Measurements from ENCODE around the gene NYAP2. TPM values are rescaled to one million over a fixed set of nuclear protein-coding genes. Genes with fewer than 3 reads are reported as not detected.

Gene NYAP2
- total and polyA plus RNA-seq, 10 of the 15 experiments (the other 5 are each of a cell fraction or from before 2014, with no cell fraction given), result 0.03 TPM; not detected in 9

DNA sequence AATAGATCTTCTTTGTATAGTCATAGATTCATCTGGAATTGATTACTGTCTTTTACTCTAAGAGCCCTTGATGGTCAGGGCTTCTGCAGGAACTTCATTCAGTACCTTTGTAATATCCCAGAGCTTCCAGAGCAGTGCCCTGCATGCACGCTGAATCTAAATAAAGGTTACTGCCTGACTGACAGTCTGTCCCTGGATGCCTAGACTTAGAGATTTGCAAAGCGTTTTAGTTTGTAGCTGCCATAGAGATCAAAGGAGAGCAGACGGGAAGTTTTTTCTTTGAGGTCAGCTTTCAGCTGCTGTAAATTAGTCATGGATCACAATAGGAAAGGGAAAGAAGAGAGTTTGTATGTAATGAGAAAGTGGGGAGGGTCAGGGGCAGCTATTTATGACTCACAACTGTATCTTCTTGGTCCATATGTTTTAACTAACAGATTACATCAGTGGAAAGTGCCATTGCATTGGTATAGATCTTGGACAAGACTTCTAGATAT, 45.2 kb upstream of the NYAP2 start:
- no peak for ATAC-seq
- RAD21 ChIA-PET (ENCODE audit: unreplicated experiment), result no interaction called here
- WGBS (ENCODE audit: insufficient coverage, insufficient replicate concordance, low lambda C conversion rate, missing lambda C conversion rate), result 30% methylated on average over 3 of the region's 3 CpGs
- in situ Hi-C loops (cut with MboI) (no loop called here), intact Hi-C loops (cut with micrococcal nuclease; ENCODE audit: unreplicated experiment) (no loop called here)
- H3K27ac ChIP-seq (ENCODE audit: control insufficient read depth, insufficient read depth), result no peak overlapping the region
- H3K27me3 ChIP-seq (replicated peaks in 1 of 2; ENCODE audit: control insufficient read depth in 2 of 2, insufficient read depth in 2 of 2, low read length in 1 of 2), result no peaks in the 10 kb centered on the region; a peak in 1 of 4 replicates
- SMC1A ChIA-PET (ENCODE audit: uncharacterized antibody, unreplicated experiment), result no interaction called here
- no peak for DNase-seq (ENCODE audit: low read depth, low spot score)
- H3K9me3 ChIP-seq (replicated peaks; ENCODE audit: control insufficient read depth, insufficient read depth, low read length), result no peaks in the 10 kb centered on the region
- no peak for FAIRE-seq
- no peak overlapping the region for H3K9ac ChIP-seq (ENCODE audit: control insufficient read depth, insufficient read depth, low read length)
- no peaks in the 10 kb centered on the region for H4K20me1 ChIP-seq (ENCODE audit: control insufficient read depth, insufficient read depth)
- no peak overlapping the region for H2AFZ ChIP-seq (ENCODE audit: control insufficient read depth, low read depth, low read length)
- no TSS peak for BruUV-seq (replicated peaks)
- CTCF ChIA-PET, result interaction anchor here (0.9 kb wide), 1 partner anchor 11 kb away, joined by 3 read pairs; no protein-coding TSS in a partner anchor
- no peak overlapping the region for H3K4me3 ChIP-seq
- POLR2A ChIA-PET, result no interaction called here
- no peaks in the 10 kb centered on the region for H3K79me2 ChIP-seq (ENCODE audit: control insufficient read depth, insufficient read depth, low read length)
- H3K4me2 ChIP-seq (ENCODE audit: control insufficient read depth, insufficient read depth), result no peak overlapping the region
- no peaks in the 10 kb centered on the region for H3K36me3 ChIP-seq (ENCODE audit: control insufficient read depth in 2 of 2, insufficient read depth in 2 of 2, low read length in 1 of 2)
- H3K4me1 ChIP-seq (ENCODE audit: control insufficient read depth, insufficient read depth, low read length), result no peaks in the 10 kb centered on the region
- TF ChIP-seq, protein P1, sequence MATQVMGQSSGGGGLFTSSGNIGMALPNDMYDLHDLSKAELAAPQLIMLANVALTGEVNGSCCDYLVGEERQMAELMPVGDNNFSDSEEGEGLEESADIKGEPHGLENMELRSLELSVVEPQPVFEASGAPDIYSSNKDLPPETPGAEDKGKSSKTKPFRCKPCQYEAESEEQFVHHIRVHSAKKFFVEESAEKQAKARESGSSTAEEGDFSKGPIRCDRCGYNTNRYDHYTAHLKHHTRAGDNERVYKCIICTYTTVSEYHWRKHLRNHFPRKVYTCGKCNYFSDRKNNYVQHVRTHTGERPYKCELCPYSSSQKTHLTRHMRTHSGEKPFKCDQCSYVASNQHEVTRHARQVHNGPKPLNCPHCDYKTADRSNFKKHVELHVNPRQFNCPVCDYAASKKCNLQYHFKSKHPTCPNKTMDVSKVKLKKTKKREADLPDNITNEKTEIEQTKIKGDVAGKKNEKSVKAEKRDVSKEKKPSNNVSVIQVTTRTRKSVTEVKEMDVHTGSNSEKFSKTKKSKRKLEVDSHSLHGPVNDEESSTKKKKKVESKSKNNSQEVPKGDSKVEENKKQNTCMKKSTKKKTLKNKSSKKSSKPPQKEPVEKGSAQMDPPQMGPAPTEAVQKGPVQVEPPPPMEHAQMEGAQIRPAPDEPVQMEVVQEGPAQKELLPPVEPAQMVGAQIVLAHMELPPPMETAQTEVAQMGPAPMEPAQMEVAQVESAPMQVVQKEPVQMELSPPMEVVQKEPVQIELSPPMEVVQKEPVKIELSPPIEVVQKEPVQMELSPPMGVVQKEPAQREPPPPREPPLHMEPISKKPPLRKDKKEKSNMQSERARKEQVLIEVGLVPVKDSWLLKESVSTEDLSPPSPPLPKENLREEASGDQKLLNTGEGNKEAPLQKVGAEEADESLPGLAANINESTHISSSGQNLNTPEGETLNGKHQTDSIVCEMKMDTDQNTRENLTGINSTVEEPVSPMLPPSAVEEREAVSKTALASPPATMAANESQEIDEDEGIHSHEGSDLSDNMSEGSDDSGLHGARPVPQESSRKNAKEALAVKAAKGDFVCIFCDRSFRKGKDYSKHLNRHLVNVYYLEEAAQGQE (IDR thresholded peaks at IDR 0.05; ENCODE audit: low read depth, low read length), result no peak
- TF ChIP-seq BMI1 (IDR thresholded peaks at IDR 0.05; ENCODE audit: borderline replicate concordance) (no peak), BACH1 (IDR thresholded peaks at IDR 0.05; ENCODE audit: borderline replicate concordance) (no peak), NFYA (IDR thresholded peaks at IDR 0.05; ENCODE audit: borderline replicate concordance, low read depth, low read length) (no peak), ZNF217 (IDR thresholded peaks at IDR 0.05) (no peak), PML (IDR thresholded peaks at IDR 0.05; ENCODE audit: low read length) (no peak), MYB (IDR thresholded peaks at IDR 0.05; ENCODE audit: borderline replicate concordance, low read depth, low read length) (no peak), KLF5 (IDR thresholded peaks at IDR 0.05; ENCODE audit: partially characterized antibody) (no peak), ASH2L (IDR thresholded peaks at IDR 0.05; ENCODE audit: borderline replicate concordance, low read depth) (no peak), RBBP5 (conservative IDR thresholded peaks at IDR 0.05) (no peak)
- TF ChIP-seq, protein P2, sequence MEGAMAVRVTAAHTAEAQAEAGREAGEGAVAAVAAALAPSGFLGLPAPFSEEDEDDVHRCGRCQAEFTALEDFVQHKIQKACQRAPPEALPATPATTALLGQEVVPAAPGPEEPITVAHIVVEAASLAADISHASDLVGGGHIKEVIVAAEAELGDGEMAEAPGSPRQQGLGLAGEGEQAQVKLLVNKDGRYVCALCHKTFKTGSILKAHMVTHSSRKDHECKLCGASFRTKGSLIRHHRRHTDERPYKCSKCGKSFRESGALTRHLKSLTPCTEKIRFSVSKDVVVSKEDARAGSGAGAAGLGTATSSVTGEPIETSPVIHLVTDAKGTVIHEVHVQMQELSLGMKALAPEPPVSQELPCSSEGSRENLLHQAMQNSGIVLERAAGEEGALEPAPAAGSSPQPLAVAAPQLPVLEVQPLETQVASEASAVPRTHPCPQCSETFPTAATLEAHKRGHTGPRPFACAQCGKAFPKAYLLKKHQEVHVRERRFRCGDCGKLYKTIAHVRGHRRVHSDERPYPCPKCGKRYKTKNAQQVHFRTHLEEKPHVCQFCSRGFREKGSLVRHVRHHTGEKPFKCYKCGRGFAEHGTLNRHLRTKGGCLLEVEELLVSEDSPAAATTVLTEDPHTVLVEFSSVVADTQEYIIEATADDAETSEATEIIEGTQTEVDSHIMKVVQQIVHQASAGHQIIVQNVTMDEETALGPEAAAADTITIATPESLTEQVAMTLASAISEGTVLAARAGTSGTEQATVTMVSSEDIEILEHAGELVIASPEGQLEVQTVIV (IDR thresholded peaks at IDR 0.05; ENCODE audit: borderline replicate concordance, partially characterized antibody), result no peak
- TF ChIP-seq, protein P3, sequence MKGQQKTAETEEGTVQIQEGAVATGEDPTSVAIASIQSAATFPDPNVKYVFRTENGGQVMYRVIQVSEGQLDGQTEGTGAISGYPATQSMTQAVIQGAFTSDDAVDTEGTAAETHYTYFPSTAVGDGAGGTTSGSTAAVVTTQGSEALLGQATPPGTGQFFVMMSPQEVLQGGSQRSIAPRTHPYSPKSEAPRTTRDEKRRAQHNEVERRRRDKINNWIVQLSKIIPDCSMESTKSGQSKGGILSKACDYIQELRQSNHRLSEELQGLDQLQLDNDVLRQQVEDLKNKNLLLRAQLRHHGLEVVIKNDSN (IDR thresholded peaks at IDR 0.05; ENCODE audit: borderline replicate concordance, extremely low read length, insufficient read depth, low read depth, low read length), result no peak
- TF ChIP-seq, protein P4, sequence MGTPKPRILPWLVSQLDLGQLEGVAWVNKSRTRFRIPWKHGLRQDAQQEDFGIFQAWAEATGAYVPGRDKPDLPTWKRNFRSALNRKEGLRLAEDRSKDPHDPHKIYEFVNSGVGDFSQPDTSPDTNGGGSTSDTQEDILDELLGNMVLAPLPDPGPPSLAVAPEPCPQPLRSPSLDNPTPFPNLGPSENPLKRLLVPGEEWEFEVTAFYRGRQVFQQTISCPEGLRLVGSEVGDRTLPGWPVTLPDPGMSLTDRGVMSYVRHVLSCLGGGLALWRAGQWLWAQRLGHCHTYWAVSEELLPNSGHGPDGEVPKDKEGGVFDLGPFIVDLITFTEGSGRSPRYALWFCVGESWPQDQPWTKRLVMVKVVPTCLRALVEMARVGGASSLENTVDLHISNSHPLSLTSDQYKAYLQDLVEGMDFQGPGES (IDR thresholded peaks at IDR 0.05), result no peak
- TF ChIP-seq, protein P5, sequence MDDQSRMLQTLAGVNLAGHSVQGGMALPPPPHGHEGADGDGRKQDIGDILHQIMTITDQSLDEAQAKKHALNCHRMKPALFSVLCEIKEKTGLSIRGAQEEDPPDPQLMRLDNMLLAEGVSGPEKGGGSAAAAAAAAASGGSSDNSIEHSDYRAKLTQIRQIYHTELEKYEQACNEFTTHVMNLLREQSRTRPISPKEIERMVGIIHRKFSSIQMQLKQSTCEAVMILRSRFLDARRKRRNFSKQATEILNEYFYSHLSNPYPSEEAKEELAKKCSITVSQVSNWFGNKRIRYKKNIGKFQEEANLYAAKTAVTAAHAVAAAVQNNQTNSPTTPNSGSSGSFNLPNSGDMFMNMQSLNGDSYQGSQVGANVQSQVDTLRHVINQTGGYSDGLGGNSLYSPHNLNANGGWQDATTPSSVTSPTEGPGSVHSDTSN (IDR thresholded peaks at IDR 0.05; ENCODE audit: insufficient replicate concordance, low read depth, low read length), result no peak

Measured in GM12878 (cell line).